ENCODE measurements around the gene UBE2U.

UBE2U gene

DNA sequence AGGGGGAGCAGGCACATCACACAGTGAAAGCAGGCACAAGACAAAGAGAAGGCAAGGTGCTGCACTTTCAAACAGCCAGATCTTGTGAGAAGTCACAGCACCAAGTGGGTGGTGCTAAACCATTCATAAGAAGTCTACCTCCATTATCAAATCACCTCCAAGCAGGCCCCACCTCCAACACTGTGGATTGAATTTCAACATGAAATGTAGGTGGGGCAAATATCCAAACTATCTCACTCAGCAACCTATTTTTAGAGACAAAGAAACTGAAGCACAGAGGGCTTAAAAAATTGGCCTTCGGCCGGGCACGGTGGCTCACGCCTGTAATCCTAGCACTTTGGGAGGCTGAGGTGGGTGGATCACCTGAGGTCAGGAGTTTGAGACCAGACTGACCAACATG is 90.4 kb downstream of the UBE2U start:
- no peak for DNase-seq (ENCODE audit: low read depth)

DNA sequence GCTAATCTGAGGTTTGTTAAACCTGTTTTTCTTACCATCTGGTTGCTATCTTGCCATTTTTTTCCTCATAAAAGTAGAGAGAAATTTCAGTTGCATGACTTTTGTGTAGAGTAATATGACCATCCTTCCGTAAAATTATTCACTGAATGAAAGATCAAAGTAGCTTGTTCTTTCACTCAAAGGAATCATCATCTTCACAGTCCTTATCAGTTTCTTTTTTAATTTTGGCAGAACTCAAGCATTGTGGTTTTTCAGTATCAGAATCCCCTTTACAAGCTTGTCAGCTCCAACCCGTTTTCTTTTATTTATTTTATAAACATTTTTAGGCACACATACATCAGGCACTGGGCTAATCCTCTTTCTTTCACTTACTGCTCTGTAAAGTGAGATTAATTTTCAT is 91.7 kb downstream of the UBE2U start:
- no peak for DNase-seq (ENCODE audit: low read depth)

DNA sequence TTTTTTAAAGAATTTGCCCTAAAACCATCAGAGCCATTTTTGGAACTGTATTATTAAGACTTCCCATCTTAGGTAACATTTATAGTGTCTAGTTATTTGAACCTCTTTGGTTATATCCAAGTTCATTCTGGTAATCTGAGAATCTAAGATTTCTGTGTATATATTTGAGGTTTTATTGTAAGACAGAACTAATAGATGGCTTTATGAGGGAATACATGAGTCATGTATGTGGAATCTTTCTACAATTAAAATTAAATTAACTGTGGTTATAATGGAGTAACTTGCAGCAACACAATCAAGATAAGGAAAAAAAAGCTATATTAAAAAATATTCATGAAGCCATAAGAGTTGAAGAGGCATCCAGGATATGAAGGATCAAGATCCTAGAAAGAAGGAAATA is 92.1 kb downstream of the UBE2U start:
- DNase-seq (ENCODE audit: low read depth), result no peak

DNA sequence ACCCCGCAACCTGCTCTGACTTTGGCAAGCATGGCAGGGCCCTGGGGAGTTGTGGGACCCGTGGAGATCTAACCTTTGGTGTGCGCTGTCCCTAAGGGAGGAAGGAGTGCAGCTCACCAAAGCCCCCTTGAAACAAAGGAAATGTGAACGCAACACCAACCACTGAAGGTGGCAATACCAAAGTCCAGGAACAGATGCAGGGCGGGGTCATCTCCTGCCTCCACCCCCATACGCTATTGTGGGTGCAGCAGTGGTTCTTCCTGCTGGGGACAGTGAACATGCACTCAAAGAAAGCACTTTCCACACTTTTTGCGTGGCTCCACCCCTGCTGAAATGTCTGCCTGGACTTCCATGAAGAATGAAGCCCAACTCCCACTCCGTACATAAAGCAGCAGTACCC is 93.0 kb downstream of the UBE2U start:
- no peak for DNase-seq (ENCODE audit: low read depth)

DNA sequence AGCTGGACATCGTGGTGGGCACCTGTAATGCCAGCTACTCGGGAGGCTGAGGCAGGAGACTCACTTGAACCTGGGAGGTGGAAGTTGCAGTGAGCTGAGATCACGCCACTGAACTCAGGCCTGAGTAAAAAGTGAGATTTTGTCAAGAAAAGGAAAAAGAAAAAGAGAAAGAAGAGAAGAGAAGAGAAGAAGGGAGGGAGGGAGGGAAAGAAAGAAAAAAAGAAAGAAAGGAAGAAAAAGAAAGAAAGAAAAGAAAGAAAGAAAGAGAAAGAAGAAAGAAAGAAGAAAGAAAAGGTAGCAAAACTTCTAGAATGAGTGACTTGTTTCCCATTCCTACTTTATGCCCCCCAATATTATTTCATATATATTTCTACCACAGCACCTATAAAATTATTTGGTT is 98.8 kb downstream of the UBE2U start:
- no peak for DNase-seq (ENCODE audit: low read depth)

DNA sequence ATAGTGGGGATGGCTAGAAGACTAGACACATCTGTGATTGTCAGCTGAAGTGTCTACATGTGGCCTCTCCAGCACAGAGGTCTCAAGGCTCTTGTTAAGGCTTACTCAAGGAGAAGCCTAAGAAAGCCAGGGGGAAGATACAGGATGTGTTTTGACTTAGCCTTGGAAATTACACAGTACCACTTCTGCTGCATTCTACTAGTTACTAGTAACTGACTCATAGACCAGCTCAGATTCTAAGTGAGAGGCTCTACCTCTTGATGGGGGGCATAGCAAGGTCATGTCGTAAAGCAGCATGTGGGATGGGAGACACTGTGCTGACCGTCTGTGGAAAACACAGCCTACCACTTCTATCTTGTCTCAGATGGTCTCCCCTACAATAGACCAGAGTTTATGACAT is 99.5 kb downstream of the UBE2U start:
- DNase-seq (ENCODE audit: low read depth), result no peak

DNA sequence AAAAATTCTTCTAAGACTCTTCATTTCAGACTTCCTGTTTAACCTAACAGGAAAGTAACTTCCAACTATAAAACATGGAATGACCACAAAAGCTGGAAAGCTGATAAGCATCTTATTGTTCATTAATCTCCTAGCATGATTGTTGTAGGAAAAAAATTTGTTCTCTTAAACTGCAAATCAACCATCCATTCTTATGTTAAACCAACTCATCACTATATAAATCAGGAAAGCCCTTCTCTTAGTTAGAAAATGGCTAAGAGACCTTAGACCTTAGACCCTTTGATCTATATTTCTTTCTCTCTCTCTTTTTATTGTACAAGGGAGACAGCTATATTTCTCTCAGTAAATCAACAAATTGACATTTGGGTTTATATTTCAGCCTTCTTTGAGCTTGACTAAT is 101.4 kb downstream of the UBE2U start:
- DNase-seq (ENCODE audit: low read depth), result no peak

DNA sequence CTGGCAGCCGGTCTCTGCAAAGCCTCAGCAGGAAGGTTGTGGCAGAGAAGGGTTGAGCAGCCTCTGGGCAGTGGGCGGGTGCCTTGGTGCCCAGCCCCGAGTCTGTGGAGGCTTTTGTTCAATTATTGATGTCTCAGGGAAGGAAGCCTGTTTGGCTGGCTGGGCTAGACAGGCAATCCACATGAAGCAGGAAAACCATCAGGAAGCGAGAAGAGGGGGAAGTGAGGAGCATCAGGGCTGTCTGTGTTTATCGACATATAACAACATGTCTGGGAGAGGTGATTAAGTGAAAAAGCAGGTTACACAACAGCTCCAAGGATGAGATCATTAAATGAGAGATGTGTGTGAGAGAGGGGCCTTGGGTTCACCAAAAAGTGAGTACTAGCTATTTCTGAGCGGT is 105.4 kb downstream of the UBE2U start:
- no peak for DNase-seq (ENCODE audit: low read depth)

DNA sequence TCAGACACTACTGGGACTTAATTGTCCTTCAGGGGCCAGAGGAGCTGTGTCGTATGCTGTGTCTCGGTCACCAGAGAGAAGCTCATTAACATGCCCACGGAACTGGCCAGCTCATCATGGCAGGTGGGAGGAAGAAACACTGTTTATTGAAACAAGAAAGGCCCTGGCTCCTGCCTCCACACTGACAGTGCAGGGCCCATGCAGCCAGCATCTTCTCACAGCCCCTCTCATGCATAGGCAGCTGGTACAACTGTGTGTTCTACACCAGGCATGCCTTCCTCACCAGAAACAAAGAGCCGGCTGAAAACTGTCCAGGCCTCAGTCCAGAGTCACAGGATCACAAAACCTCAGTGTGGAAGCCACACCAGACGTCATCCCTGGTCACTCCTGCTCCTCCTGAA is 106.0 kb downstream of the UBE2U start:
- DNase-seq (ENCODE audit: low read depth), result no peak

DNA sequence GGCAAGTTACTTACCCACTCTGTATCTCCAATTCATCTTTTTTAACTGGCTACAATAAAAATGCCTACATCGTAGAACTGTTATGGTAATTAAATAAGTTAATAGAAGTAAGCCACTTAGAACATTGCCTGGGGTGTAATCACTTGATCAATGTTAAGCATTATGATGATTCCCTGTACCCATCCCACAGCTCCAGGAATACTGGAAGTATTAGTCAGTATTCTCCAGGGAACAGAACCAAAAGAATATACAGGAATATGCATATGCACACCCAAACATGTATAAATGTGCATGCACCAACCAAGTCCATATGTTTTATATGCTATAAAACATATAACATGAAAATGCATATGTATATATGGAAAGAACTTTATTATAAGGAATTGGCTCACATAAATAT is 107.3 kb downstream of the UBE2U start:
- DNase-seq (ENCODE audit: low read depth), result no peak

DNA sequence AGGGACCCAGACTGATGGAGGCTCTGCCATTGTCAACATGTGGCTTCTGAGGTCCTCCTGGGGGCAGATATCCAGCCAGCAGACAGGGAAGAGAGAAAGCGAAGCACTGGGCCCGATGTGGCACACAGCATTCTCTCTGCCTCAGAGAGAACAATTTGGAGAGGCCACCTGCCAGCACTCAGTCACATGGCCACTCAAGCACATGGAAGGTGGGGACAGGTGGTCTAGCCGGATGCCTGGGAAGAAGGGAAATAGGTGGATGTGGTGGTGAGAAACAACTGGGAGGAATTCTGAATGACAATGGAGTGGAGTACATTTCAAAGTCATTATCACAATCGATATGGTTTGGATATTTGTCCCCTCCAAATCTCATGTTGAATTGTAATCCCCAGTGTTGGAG is 109.0 kb downstream of the UBE2U start:
- DNase-seq (ENCODE audit: low read depth), result no peak

DNA sequence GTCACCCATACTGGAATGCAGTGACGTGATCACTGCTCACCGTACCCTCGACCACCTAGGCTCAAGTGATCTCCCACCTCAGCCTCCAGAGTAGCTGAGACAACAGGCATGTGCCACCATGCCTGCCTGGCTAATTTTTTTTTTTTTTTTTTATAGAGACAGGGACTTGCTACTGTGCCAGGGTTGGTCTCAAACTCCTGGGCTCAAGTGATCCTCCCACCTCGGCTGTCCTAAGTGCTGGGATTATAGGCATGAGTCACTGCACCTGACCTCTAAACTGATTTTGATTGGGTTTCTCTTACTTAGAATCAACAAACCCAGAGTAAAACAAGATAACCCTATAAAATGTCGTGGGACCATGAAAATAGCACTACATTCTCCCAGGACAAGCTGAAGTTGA is 112.0 kb downstream of the UBE2U start:
- DNase-seq (ENCODE audit: low read depth), result no peak
